ENCODE data around the gene YPEL1. TPM values are rescaled to one million over a fixed set of nuclear protein-coding genes. Genes with fewer than 3 reads are reported as not detected.
"Not testable (repeated sequence)": the region's sequence is repeated elsewhere in the genome, so short reads cannot be mapped to it uniquely, and the experiment has no call there.

YPEL1 gene
- total RNA-seq, 1 donor from 2014 or later: 8.2 TPM

DNA sequence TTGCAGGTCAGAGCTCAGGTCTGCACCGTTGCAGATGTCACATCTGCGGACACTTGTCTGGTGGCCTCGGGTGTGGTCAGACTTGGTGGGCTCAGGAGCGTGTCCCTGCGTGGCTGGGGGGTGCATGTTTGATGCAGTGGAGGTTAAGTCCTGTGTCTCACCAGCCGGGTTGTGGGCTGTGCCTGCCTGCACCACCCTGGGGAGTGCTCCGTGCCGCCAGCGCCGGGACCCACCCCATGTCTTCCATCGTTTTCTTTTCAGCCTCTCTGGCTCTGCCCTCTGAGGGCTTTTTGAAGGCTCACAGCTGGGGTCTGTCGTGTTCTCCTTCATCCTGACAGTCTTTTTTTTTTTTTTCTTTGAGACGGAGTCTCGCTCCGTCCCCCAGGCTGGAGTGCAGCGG, 43.8 kb downstream of the YPEL1 start:
- intact Hi-C loops (cut with DNase I): no loop called here
- ATAC-seq: no peak
- DNase-seq (ENCODE audit: low spot score): no peak

- ATAC-seq: no peak
- intact Hi-C loops (cut with DNase I): no loop called here
- DNase-seq (ENCODE audit: low spot score): no peak
These were observed 45.2 kb downstream of the YPEL1 start for GRCh38 chr22:21690401-21690801.

DNA sequence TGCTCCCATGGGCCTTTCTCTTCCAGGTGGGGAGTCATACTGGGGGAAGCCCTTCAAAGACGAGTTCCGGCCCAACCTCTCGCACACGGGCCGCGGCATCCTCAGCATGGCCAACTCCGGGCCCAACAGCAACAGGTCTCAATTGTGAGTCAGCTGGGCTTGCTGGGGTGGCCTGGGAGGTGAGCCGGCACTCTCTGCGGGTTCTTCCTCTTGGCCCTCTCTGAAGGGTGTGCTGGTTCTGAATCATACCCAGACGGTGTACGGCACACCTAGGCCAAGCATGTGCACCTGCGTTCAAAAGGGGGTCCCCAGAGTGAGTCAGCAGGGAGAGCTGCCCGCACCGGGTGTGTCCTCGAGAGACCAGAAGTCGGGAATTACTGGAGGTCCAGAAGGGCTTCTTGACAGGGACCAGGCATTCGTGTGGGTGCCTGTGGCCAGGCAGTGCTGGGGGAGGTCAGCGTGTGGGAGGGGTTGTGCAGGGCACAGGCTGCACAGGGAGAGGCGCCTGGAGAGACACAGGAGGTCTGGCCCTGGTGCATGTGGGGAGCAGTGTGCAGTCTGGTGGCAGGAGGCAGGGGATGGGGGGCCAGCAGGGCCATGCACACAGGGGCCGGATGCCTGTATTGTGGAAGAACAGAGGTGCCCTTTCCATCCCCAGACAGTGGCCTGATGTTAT, 46.8 kb downstream of the YPEL1 start:
- no peak for ATAC-seq
- no peak for DNase-seq (ENCODE audit: low spot score)
- intact Hi-C loops (cut with DNase I): no loop called here

DNA sequence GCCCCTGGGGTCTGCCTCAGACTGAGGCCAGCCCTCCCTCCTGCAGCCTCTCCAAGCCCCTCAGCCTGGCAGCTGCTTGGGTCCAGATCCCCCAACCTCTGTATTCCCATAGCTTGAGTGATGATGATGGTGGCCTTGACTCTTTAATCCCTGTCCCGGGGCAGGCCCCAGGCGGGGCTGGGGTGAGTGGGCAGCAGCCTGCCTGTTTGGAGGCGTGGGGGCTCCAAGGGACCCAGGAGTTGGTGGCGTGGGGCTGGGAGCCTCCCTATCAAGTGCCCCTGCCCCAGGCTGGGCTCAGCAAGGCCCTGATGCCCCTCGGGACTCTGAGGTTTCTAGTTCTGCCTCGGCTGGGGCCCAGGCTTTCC, 47.3 kb downstream of the YPEL1 start:
- intact Hi-C loops (cut with DNase I): no loop called here
- no peak for DNase-seq (ENCODE audit: low spot score)
- ATAC-seq: no peak

DNA sequence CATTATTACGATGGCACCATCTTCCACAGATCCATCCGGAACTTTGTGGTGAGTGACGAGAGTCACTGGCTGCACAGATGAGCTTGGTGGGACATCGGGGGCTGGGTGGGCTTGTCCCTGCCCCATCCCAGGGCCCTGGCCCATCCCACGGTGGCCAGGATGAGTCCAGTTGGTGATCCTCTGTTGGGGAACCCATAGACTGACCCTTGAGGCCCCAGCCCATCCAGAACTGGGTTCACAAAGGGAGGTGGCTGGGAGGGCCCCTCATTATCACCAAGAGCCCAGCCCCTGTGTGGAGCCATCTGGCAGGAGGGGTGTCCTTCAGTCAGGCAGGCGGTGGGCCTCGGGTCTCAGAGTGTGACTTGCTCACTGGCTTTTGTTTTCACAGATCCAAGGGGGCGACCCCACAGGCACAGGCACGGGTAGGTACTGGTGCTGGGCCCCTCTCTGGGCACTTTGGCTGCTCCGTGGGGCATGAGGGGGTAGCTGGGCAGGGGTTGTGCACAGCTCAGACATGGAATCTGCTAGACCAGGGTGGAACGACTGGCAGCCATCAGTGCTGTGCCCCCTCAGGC, 47.8 kb downstream of the YPEL1 start:
- DNase-seq (ENCODE audit: low spot score) (no peak), ATAC-seq (no peak)
- intact Hi-C loops (cut with DNase I): no loop called here

- DNase-seq (ENCODE audit: low spot score) (no peak), ATAC-seq (no peak)
- intact Hi-C loops (cut with DNase I): no loop called here
These were observed 48.8 kb downstream of the YPEL1 start for GRCh38 chr22:21686634-21687393.

GRCh38 chr22:21686193-21686608, 49.4 kb downstream of the YPEL1 start:
- no peak for DNase-seq (ENCODE audit: low spot score)
- intact Hi-C loops (cut with DNase I): no loop called here
- ATAC-seq: no peak

DNA sequence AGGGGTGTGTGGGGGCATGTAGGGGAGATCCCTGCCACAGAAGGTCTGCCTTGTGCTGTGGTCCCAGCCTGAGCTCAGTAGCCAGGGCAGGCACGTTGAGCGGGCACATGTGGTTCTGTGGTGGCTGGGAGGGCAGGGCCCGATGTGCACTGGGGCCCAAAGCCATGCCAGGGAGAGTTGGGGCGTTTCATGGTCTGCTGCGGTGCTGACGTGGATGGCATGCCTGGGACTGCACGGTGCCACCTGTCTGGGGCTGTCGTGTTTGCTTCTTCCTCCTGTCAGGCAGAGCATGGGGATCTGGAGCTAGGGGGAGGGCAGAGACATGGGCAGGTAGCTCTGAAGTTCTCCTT, 50.5 kb downstream of the YPEL1 start:
- intact Hi-C loops (cut with DNase I): no loop called here
- DNase-seq (ENCODE audit: low spot score): no peak
- no peak for ATAC-seq

GRCh38 chr22:21684492-21685163, 51.0 kb downstream of the YPEL1 start:
- no peak for DNase-seq (ENCODE audit: low spot score)
- no peak for ATAC-seq
- intact Hi-C loops (cut with DNase I): no loop called here

GRCh38 chr22:21683401-21683811, 52.2 kb downstream of the YPEL1 start:
- no peak for DNase-seq (ENCODE audit: low spot score)
- no peak for ATAC-seq
- intact Hi-C loops (cut with DNase I): no loop called here

GRCh38 chr22:21682385-21683175, 53.0 kb downstream of the YPEL1 start:
- intact Hi-C loops (cut with DNase I): no loop called here
- no peak for ATAC-seq
- DNase-seq (ENCODE audit: low spot score): no peak

- DNase-seq (ENCODE audit: low spot score) (no peak), ATAC-seq (no peak)
- intact Hi-C loops (cut with DNase I): no loop called here
These were observed 53.8 kb downstream of the YPEL1 start for GRCh38 chr22:21681566-21682370.

- intact Hi-C loops (cut with DNase I): no loop called here
- DNase-seq (ENCODE audit: low spot score): no peak
- no peak for ATAC-seq
These were observed 54.6 kb downstream of the YPEL1 start for GRCh38 chr22:21680830-21681565.

DNA sequence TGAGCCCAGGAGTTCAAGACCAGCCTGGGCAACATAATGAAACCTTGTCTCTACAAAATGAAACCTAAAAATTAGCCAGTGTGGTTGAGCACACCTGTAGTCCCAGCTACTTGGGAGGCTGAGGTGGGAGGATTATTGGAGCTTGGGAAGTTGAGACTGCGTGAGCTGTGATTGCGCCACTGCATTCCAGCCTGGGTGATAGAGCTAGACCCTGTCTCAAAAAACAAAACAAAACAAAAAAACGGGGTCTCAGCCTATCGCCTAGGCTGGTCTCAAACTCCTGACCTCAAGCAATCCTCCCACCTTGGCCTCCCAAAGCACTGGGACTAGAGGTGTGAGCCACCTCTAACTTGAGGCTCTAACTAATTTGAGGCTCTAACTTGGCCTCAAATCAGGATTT, 56.2 kb downstream of the YPEL1 start:
- no peak for DNase-seq (ENCODE audit: low spot score)
- ATAC-seq: no peak
- intact Hi-C loops (cut with DNase I): no loop called here

DNA sequence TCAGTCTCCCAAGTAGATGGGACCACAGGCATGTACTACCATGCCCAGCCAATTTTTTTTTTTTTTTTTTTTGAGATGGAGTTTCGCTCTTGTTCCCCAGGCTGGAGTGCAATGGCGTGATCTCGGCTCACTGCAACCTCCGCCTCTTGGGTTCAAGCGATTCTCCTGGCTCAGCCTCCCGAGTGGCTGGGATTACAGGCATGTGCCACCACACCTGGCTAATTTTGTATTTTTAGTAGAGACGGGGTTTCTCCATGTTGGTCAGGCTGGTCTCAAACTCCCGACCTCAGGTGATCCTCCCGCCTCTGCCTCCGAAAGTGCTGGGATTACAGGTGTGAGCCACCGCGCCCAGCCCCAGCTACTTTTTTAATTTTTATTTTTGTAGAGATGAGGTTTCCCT, 56.8 kb downstream of the YPEL1 start:
- DNase-seq (ENCODE audit: low spot score); intact Hi-C loops (cut with DNase I); ATAC-seq: not testable (repeated sequence)

DNA sequence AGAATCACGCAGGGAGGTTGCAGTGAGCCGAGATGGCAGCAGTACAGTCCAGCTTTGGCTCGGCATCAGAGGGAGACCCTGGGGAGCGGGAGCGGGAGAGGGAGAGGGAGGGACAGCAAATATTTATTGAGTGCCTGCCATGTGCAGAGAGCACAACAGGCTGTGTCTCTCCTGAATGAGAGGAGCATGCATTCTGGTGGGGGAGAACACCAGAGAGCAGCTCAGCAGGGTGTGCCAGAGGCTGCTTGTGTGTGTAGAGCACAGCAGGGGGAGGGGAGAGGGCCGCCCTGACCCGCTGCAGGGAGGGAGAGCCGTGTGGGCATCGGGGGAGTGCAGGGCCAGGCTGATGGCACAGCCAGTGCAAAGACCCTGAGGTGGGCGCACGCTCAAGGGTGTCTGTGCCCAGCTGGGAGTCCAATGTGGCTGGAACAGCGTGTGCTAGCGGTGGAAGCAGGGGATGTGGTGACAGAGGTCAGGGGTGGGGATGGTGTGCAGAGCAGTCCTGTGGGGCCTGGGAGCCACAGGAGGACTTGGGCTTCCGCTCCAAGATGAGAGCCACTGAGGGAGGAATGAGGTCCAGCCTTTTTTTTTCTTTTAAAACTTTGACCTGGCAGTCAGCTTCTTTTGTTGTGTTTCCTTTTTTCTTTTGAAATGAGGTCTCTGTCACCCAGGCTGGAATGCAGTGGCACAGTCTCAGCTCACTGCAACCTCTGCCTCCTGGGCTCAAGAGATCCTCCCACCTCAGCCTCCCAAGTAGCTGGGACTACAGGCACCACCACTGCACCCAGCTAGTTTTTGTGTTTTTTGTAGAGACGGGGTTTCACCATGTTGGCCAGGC, 57.8 kb downstream of the YPEL1 start:
- peak; percentile 62 for ATAC-seq
- no peak for DNase-seq (ENCODE audit: low spot score)
- intact Hi-C loops (cut with DNase I): no loop called here

GRCh38 chr22:21674638-21675245, 60.9 kb downstream of the YPEL1 start:
- DNase-seq (ENCODE audit: low spot score): no peak
- intact Hi-C loops (cut with DNase I): no loop called here
- ATAC-seq: no peak

Measured in sciatic nerve (tissue), 2 donors.